HEK293T (cell line): Measurements from ENCODE around the gene CBX1.
"Not testable (repeated sequence)": the region's sequence is repeated elsewhere in the genome, so short reads cannot be mapped to it uniquely, and the experiment has no call there.

Experiments used
- CTCF ChIA-PET: fragments of 350-600 bp; formaldehyde crosslinking; extraction: SDS; loops from one replicate; lab custom pipeline; 2021; ENCODE audit warnings: antibody characterized with exemption, inconsistent platforms; lab: Yijun Ruan, JAX
- POLR2A ChIA-PET: fragments of 350-600 bp; formaldehyde crosslinking; extraction: SDS; loops from one replicate; lab custom pipeline; 2020; ENCODE audit warnings: antibody characterized with exemption, inconsistent platforms; lab: Yijun Ruan, JAX
- DNase-seq: peaks from one replicate; pipeline ENCODE4 v3.0.0; 2012; ENCODE audit warnings: mixed read lengths; ENCODE audit errors: extremely low spot score
- ARNT ChIP-seq: fragments of 450-650 bp; IDR thresholded peaks from 2 replicates; pipeline ENCODE4 v1.6.1; 2017; ENCODE audit warnings: mild to moderate bottlenecking
- BHLHE40 ChIP-seq: fragments of 450-650 bp; IDR thresholded peaks from 2 replicates; pipeline ENCODE4 v1.6.1; 2016; ENCODE audit warnings: mild to moderate bottlenecking, moderate library complexity, borderline replicate concordance
- CTBP1 ChIP-seq: fragments of 450-650 bp; IDR thresholded peaks from 2 replicates; pipeline ENCODE4 v1.6.1; 2016; ENCODE audit warnings: borderline replicate concordance
- ELF4 ChIP-seq: fragments of 450-650 bp; IDR thresholded peaks from 2 replicates; pipeline ENCODE4 v1.6.1; 2017; ENCODE audit warnings: antibody characterized with exemption
- FOXA1 ChIP-seq: fragments of 450-650 bp; IDR thresholded peaks from 2 replicates; pipeline ENCODE4 v1.6.1; 2016; ENCODE audit warnings: mild to moderate bottlenecking
- FOXK2 ChIP-seq: fragments of 450-650 bp; IDR thresholded peaks from 2 replicates; pipeline ENCODE4 v1.6.1; 2016; ENCODE audit warnings: mild to moderate bottlenecking
- FOXM1 ChIP-seq: fragments of 450-650 bp; IDR thresholded peaks from 2 replicates; pipeline ENCODE4 v1.6.1; 2017; ENCODE audit warnings: mild to moderate bottlenecking, borderline replicate concordance
- HDGF ChIP-seq: fragments of 450-650 bp; IDR thresholded peaks from 2 replicates; pipeline ENCODE4 v1.6.1; 2017; ENCODE audit warnings: antibody characterized with exemption, borderline replicate concordance
- L3MBTL2 ChIP-seq: fragments of 450-650 bp; conservative IDR thresholded peaks from 2 replicates; pipeline ENCODE4 v1.6.1; 2016; ENCODE audit warnings: mild to moderate bottlenecking
- LEF1 ChIP-seq: fragments of 450-650 bp; IDR thresholded peaks from 2 replicates; pipeline ENCODE4 v1.6.1; 2017; ENCODE audit warnings: mild to moderate bottlenecking, borderline replicate concordance
- NFRKB ChIP-seq: fragments of 450-650 bp; IDR thresholded peaks from 2 replicates; pipeline ENCODE4 v1.6.1; 2016; ENCODE audit warnings: mild to moderate bottlenecking, moderate library complexity
- PKNOX1 ChIP-seq: fragments of 450-650 bp; IDR thresholded peaks from 2 replicates; pipeline ENCODE4 v1.6.1; 2016
- SP1 ChIP-seq: fragments of 450-650 bp; IDR thresholded peaks from 2 replicates; pipeline ENCODE4 v1.6.1; 2017
- SUZ12 ChIP-seq: fragments of 450-650 bp; IDR thresholded peaks from 2 replicates; pipeline ENCODE4 v1.6.1; 2016; ENCODE audit warnings: mild to moderate bottlenecking
- TARDBP ChIP-seq: fragments of 450-650 bp; IDR thresholded peaks from 2 replicates; pipeline ENCODE4 v1.6.1; 2016
- ZNF384 ChIP-seq: fragments of 450-650 bp; IDR thresholded peaks from 2 replicates; pipeline ENCODE4 v1.6.1; 2016

Gene CBX1

GRCh38 chr17:48043176-48043575 is 58.1 kb downstream of the CBX1 start:
- POLR2A ChIA-PET = interaction anchor here (0.9 to 8.9 kb wide), 5 partner anchors 8 to 65 kb away, joined by 3 to 121 read pairs (median 5); partner anchors contain the start of gene CBX1
- CTCF ChIA-PET = interaction anchor here (0.6 kb wide), 1 partner anchor 185 kb away, joined by 4 read pairs; no protein-coding TSS in a partner anchor
- DNase-seq = no peak
- no peak for TF ChIP-seq L3MBTL2
- no peak for TF ChIP-seq FOXK2
- no peak for TF ChIP-seq TARDBP
- TF ChIP-seq BHLHE40 = no peak
- TF ChIP-seq NFRKB = no peak
- TF ChIP-seq FOXM1 = no peak
- TF ChIP-seq CTBP1 = no peak
- TF ChIP-seq LEF1 = no peak

DNA sequence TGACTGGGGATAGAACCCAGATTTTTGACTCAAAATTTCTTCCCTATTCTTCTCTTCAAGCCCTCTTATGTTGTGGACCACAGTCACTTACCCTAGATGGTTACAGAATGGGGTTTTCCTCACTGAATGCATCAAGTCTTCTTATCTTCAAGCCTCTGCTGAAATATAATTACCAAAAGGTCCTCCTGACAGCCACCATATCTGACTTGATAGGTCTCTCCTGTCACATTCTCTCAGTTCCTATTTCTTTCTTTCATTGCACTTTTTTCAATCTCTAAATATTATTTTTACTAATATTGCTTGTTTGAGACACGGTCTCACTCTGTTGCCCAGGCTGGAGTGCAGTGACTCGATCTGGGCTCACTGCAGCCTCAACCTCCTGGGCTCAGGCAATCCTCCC is 62.6 kb downstream of the CBX1 start:
- POLR2A ChIA-PET = interaction anchor here (1.0 to 1.2 kb wide), 2 partner anchors 10 to 16 kb away, joined by 3 to 5 read pairs; partner anchors contain the start of gene NFE2L1
- no peak for DNase-seq
- TF ChIP-seq LEF1 (no peak), PKNOX1 (no peak), BHLHE40 (no peak), FOXK2 (no peak), L3MBTL2 (no peak), ELF4 (no peak), FOXA1 (no peak), SUZ12 (no peak), ZNF384 (no peak), NFRKB (no peak), HDGF (no peak), TARDBP (no peak), SP1 (no peak), FOXM1 (no peak)

GRCh38 chr17:48037838-48038323 is 63.4 kb downstream of the CBX1 start:
- ChIA-PET POLR2A (interaction anchor here (1.2 kb wide), 1 partner anchor 11 kb away, joined by 5 read pairs; the partner anchor contains the start of gene NFE2L1), CTCF (no interaction called here)
- no peak for TF ChIP-seq CTBP1
- TF ChIP-seq PKNOX1 = no peak
- no peak for TF ChIP-seq HDGF
- TF ChIP-seq BHLHE40 = no peak
- no peak for TF ChIP-seq TARDBP
- TF ChIP-seq L3MBTL2 = no peak
- TF ChIP-seq FOXA1 = no peak
- no peak for TF ChIP-seq NFRKB
- TF ChIP-seq FOXM1 = no peak
- no peak for DNase-seq

More for the DNA sequence above, 62.6 kb downstream of the CBX1 start:
- CTCF ChIA-PET = interaction anchor here (0.6 kb wide), 1 partner anchor 11 kb away, joined by 3 read pairs; no protein-coding TSS in a partner anchor

- TF ChIP-seq ZNF384 = no peak
- TF ChIP-seq TARDBP = no peak
- TF ChIP-seq FOXM1 = no peak
- TF ChIP-seq FOXK2 = no peak
- TF ChIP-seq ARNT = no peak
- no peak for TF ChIP-seq PKNOX1
- TF ChIP-seq SP1 = no peak
- TF ChIP-seq CTBP1 = no peak
- CTCF ChIA-PET = no interaction called here
- POLR2A ChIA-PET = no interaction called here
- no peak for DNase-seq
These were observed 64.0 kb downstream of the CBX1 start, which contains the start of gene COPZ2 for GRCh38 chr17:48037036-48037837. TSS of gene COPZ2 (minus strand) at chr17:48037797. CDS start at chr17:48037777, 20 bp downstream.

GRCh38 chr17:48036693-48037035 is 64.6 kb downstream of the CBX1 start:
- TF ChIP-seq LEF1 = no peak
- no peak for TF ChIP-seq FOXA1
- TF ChIP-seq L3MBTL2 = no peak
- TF ChIP-seq ELF4 = no peak
- TF ChIP-seq FOXK2 = no peak
- TF ChIP-seq PKNOX1 = no peak
- TF ChIP-seq FOXM1 = no peak
- no peak for TF ChIP-seq ZNF384
- no peak for TF ChIP-seq ARNT
- no peak for TF ChIP-seq NFRKB
- no peak for TF ChIP-seq TARDBP
- ChIA-PET POLR2A (interaction anchor here (1.4 kb wide), 1 partner anchor 12 kb away, joined by 17 read pairs; the partner anchor contains the start of gene NFE2L1), CTCF (interaction anchor here (2.4 kb wide), 1 partner anchor 10 kb away, joined by 12 read pairs; no protein-coding TSS in a partner anchor)
- no peak for DNase-seq

DNA sequence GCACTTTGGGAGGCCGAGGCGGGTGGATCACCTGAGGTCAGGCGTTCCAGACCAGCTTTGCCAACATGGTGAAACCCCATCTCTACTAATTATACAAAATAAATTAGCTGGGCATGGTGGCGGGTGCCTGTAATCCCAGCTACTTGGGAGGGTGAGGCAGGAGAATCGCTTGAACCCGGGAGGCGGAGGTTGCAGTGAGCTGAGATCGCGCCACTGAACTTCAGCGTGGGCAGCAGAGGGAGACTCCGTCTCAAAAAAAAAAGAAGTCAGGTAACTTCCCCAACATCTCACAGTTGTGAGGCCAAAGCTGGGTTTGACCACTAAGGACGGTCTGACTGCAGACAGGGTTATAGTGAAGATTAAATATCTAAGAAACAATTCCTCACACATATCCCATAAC is 66.5 kb downstream of the CBX1 start:
- ChIA-PET CTCF (interaction anchor here (0.8 to 2.4 kb wide), 2 partner anchors 8 to 32 kb away, joined by 3 to 12 read pairs; no protein-coding TSS in a partner anchor), POLR2A (interaction anchor here (1.4 to 2.4 kb wide), 3 partner anchors 9 to 13 kb away, joined by 5 to 16 read pairs (median 7); partner anchors contain the start of gene NFE2L1)
- DNase-seq = not testable (repeated sequence)
